Parathyroid adenoma (tissue), 2 donors: ENCODE data around the gene MDFI.

Source experiments
- H2AFZ ChIP-seq: fragments of 300-600 bp; sonication (generic); one replicate; pipeline ENCODE4 v1.7.0; 2017; ENCODE audit warnings: antibody characterized with exemption, mild to moderate bottlenecking
- H3K27ac ChIP-seq: fragments of 300-600 bp; sonication (generic); one replicate; pipeline ENCODE4 v1.7.0; 2017
- H3K27me3 ChIP-seq: fragments of 300-600 bp; sonication (generic); one replicate; pipeline ENCODE4 v1.7.0; 2017; ENCODE audit warnings: low read length; ENCODE audit not compliant: control insufficient read depth, insufficient read depth
- H3K36me3 ChIP-seq: fragments of 300-600 bp; sonication (generic); one replicate; pipeline ENCODE4 v1.7.0; 2017; ENCODE audit warnings: low read length; ENCODE audit not compliant: control insufficient read depth, insufficient read depth
- H3K4me1 ChIP-seq: fragments of 300-600 bp; sonication (generic); one replicate; pipeline ENCODE4 v1.7.0; 2017; ENCODE audit warnings: control low read depth
- H3K4me2 ChIP-seq: fragments of 300-600 bp; sonication (generic); one replicate; pipeline ENCODE4 v1.7.0; 2017; ENCODE audit warnings: low read length
- H3K4me3 ChIP-seq: fragments of 300-600 bp; sonication (generic); one replicate; pipeline ENCODE4 v1.7.0; 2017; ENCODE audit warnings: low read depth, low read length
- H3K79me2 ChIP-seq: fragments of 300-600 bp; sonication (generic); one replicate; pipeline ENCODE4 v1.7.0; 2017; ENCODE audit warnings: control low read depth
- H3K9ac ChIP-seq: fragments of 300-600 bp; sonication (generic); one replicate; pipeline ENCODE4 v1.7.0; 2017; ENCODE audit warnings: mild to moderate bottlenecking
- H3K9me3 ChIP-seq: fragments of 300-600 bp; sonication (generic); one replicate; pipeline ENCODE4 v1.7.0; 2017; ENCODE audit warnings: low read length; ENCODE audit not compliant: control insufficient read depth
- TF ChIP-seq, protein P1 (sequence below): fragments of 300-600 bp; sonication (generic); IDR thresholded peaks from one replicate; pipeline ENCODE4 v1.7.0; 2017; ENCODE audit warnings: antibody characterized with exemption, mild to moderate bottlenecking
- donor health status: primary hyperparathyroidism.

MDFI gene

DNA sequence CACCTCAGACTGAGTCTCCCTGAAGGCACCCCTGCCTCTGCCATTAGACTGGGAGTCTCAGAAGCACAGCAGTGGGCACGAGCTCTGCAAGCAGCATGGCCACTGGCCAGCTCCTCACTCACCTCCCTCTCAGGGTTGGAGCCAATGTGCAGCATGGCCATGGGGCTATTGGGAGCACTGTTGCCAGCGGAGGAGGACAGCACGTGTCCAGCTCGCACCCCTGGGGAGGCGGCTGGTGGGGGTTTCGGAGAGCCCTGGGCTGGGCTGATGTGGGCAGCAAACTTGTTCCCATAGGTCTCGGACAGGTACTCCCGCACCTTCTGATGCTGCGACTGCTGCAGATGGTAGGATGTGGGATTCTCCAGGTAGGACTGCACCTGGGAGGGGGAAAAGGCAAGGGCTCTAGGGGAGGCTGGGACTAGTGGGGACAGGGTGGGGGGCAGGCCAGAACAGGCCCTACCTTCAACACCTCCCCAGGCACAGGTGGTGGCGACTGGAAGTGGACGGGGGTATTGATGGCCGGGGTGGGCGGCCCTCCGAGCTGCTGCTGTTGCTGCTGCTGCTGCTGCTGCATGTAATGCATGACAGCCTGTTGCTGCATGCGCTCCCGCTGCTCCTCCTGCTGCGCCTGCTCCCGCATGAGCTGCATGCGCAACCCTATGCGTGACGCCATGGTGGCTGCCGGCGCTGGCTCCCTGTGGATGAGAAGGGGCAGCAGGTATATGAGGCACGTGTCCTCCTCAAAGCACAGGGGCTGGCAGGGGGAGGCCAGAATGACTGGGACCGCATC lies 52.5 kb downstream of the MDFI start:
- TF ChIP-seq, protein P1, sequence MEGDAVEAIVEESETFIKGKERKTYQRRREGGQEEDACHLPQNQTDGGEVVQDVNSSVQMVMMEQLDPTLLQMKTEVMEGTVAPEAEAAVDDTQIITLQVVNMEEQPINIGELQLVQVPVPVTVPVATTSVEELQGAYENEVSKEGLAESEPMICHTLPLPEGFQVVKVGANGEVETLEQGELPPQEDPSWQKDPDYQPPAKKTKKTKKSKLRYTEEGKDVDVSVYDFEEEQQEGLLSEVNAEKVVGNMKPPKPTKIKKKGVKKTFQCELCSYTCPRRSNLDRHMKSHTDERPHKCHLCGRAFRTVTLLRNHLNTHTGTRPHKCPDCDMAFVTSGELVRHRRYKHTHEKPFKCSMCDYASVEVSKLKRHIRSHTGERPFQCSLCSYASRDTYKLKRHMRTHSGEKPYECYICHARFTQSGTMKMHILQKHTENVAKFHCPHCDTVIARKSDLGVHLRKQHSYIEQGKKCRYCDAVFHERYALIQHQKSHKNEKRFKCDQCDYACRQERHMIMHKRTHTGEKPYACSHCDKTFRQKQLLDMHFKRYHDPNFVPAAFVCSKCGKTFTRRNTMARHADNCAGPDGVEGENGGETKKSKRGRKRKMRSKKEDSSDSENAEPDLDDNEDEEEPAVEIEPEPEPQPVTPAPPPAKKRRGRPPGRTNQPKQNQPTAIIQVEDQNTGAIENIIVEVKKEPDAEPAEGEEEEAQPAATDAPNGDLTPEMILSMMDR: no peak
- H3K27ac ChIP-seq: no peak overlapping the region
- no peak overlapping the region for H3K9ac ChIP-seq
- H3K4me1 ChIP-seq: no peaks in the 10 kb centered on the region
- no peak overlapping the region for H3K4me3 ChIP-seq
- no peak overlapping the region for H3K4me2 ChIP-seq
- H3K9me3 ChIP-seq: no peaks in the 10 kb centered on the region
- H3K79me2 ChIP-seq: peaks cover 16% of the 10 kb centered on the region
- H3K36me3 ChIP-seq: no peaks in the 10 kb centered on the region
- no peak overlapping the region for H2AFZ ChIP-seq
- H3K27me3 ChIP-seq: no peaks in the 10 kb centered on the region

DNA sequence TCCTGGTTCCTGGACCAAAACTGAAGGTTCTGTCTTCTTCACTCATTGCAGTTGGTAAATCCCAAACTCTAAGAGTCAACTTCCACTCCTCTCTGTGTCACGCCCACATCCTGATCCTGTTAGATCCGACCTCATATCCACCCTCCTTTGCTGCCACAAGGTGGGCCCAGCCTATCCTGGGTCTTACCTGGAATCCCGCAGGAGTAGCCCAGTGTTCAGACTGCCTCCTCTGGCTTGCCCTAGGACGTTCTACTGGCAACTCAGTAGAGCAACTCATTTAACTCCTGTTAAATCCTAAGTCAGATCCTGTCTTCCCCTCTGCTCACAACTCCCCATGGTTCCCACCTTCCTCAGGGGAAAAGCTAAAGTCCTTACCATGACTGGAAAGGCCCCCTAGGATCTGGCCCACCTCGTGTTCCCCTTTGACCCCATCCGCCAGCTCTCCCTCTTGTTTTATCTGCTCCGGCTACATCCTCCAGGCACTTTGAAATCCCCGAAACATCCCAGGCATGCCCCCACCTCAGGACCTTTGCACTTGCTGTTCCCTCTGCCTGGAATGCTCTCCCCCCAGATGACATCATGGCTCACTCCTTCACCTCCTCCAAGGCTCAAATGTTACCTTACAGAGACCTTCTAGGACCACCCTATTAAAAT lies 53.3 kb downstream of the MDFI start:
- Histone ChIP-seq H3K4me1 (no peaks in the 10 kb centered on the region), H3K27me3 (no peaks in the 10 kb centered on the region), H2AFZ (no peak overlapping the region), H3K36me3 (no peaks in the 10 kb centered on the region), H3K9ac (no peak overlapping the region), H3K27ac (no peak overlapping the region), H3K4me3 (no peak overlapping the region), H3K9me3 (no peaks in the 10 kb centered on the region), H3K4me2 (no peak overlapping the region), H3K79me2 (peaks cover 19% of the 10 kb centered on the region)
- TF ChIP-seq, protein P1: no peak

- Histone ChIP-seq H3K36me3 (no peaks in the 10 kb centered on the region), H3K4me2 (no peak overlapping the region), H2AFZ (no peak overlapping the region), H3K79me2 (peaks cover 19% of the 10 kb centered on the region), H3K27ac (no peak overlapping the region), H3K4me1 (no peaks in the 10 kb centered on the region), H3K9ac (no peak overlapping the region), H3K4me3 (no peak overlapping the region), H3K9me3 (no peaks in the 10 kb centered on the region), H3K27me3 (no peaks in the 10 kb centered on the region)
- TF ChIP-seq, protein P1: no peak
Measured at GRCh38 chr6:41692080-41692675, 53.9 kb downstream of the MDFI start.

- Histone ChIP-seq H3K4me2 (no peak overlapping the region), H3K36me3 (no peaks in the 10 kb centered on the region), H3K27me3 (no peaks in the 10 kb centered on the region), H3K9me3 (no peaks in the 10 kb centered on the region), H3K4me1 (no peaks in the 10 kb centered on the region), H2AFZ (no peak overlapping the region), H3K4me3 (no peak overlapping the region), H3K9ac (no peak overlapping the region), H3K79me2 (peaks cover 19% of the 10 kb centered on the region), H3K27ac (no peak overlapping the region)
- TF ChIP-seq, protein P1: no peak
Measured at GRCh38 chr6:41692730-41693129, 54.5 kb downstream of the MDFI start.
